SJCRH30 (cell line): ENCODE results near the gene ATXN10. TPM values are rescaled to one million over a fixed set of nuclear protein-coding genes. Genes with fewer than 3 reads are reported as not detected.
A peak's percentile ranks its signal among the peaks of the same experiment; 100 is the strongest.
"Not testable (repeated sequence)": the region's sequence is repeated elsewhere in the genome, so short reads cannot be mapped to it uniquely, and the experiment has no call there.

Experiments
- DNase-seq, 2 experiments: peaks; one replicate each; pipeline ENCODE4 v3.0.0-alpha.2; 2015 to 2020
- H3K27ac ChIP-seq: fragments of 250-450 bp; sonication (Bioruptor Pico); 2 replicates; pipeline ENCODE4 v1.5.1; 2020; ENCODE audit warnings: mild to moderate bottlenecking, moderate library complexity
- H3K27me3 ChIP-seq: fragments of 250-450 bp; sonication (Bioruptor Pico); 2 replicates; pipeline ENCODE4 v1.5.1; 2020; ENCODE audit warnings: mild to moderate bottlenecking, moderate library complexity
- H3K36me3 ChIP-seq: fragments of 250-450 bp; sonication (Bioruptor Pico); 2 replicates; pipeline ENCODE4 v1.5.1; 2020; ENCODE audit warnings: mild to moderate bottlenecking, moderate library complexity
- H3K4me1 ChIP-seq: fragments of 250-450 bp; sonication (Bioruptor Pico); 2 replicates; pipeline ENCODE4 v1.5.1; 2020; ENCODE audit warnings: mild to moderate bottlenecking, moderate library complexity
- H3K4me3 ChIP-seq: fragments of 250-450 bp; sonication (Bioruptor Pico); 2 replicates; pipeline ENCODE4 v1.5.1; 2020; ENCODE audit warnings: mild to moderate bottlenecking, moderate library complexity
- H3K9me3 ChIP-seq: fragments of 250-450 bp; sonication (Bioruptor Pico); replicated peaks from 2 replicates; pipeline ENCODE4 v1.5.1; 2020; ENCODE audit warnings: mild to moderate bottlenecking, moderate library complexity
- total RNA-seq: library from RNA; depleted of rRNA; stranded (reverse); fragments of >200 nt; shearing (Covaris generic); gene quantifications from 2 replicates; pipeline ENCODE4 v1.2.3, GENCODE V29; 2014

Gene ATXN10
- total RNA-seq, 1 experiment from 2014 or later, result 38.4 TPM

- no peak overlapping the region for H3K27ac ChIP-seq
- DNase-seq, result no peak
- H3K9me3 ChIP-seq, result no peaks in the 10 kb centered on the region
- peaks cover 10% of the 10 kb centered on the region; the same call in 1 of the 2 replicates for H3K36me3 ChIP-seq
- no peaks in the 10 kb centered on the region for H3K4me1 ChIP-seq
- H3K4me3 ChIP-seq, result no peak overlapping the region
- H3K27me3 ChIP-seq, result no peaks in the 10 kb centered on the region
Measured at GRCh38 chr22:45698094-45698493, 26.5 kb downstream of the ATXN10 start.

DNA sequence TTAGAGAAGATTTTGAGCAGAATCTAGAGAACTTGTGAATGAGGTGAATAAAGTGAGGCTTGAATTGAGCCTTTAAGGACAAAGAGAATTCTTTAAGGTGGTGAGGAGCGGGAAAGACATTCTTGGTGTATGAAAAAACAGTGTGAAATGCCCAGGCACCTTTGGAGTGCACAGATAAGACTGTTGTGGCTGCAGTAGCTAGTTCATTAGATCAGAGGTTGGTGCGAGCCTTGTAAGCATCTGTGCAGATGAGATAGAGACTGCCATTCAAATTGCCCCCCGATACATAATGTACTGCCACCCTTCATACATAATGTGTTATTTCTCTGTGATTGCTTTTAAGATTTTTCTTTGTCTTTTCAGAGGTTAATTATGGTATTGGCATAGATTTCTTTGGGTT is 31.3 kb downstream of the ATXN10 start:
- DNase-seq, result no peak
- H3K27ac ChIP-seq, result no peak overlapping the region
- no peaks in the 10 kb centered on the region for H3K27me3 ChIP-seq
- no peaks in the 10 kb centered on the region for H3K4me1 ChIP-seq
- no peak overlapping the region for H3K4me3 ChIP-seq
- peaks cover 11% of the 10 kb centered on the region; the same call in 1 of the 2 replicates for H3K36me3 ChIP-seq
- no peaks in the 10 kb centered on the region for H3K9me3 ChIP-seq

- no peaks in the 10 kb centered on the region for H3K9me3 ChIP-seq
- H3K4me3 ChIP-seq, result no peak overlapping the region
- DNase-seq, result peak in 1 of 2 experiments; percentile 1
- no peak overlapping the region for H3K27ac ChIP-seq
- H3K27me3 ChIP-seq, result no peaks in the 10 kb centered on the region
- no peaks in the 10 kb centered on the region for H3K4me1 ChIP-seq
- H3K36me3 ChIP-seq, result peaks cover 13% of the 10 kb centered on the region
Measured at GRCh38 chr22:45703758-45704157, 32.1 kb downstream of the ATXN10 start.

- DNase-seq, result no peak
- Histone ChIP-seq H3K27ac (no peak overlapping the region), H3K36me3 (peaks cover 13% of the 10 kb centered on the region), H3K9me3 (no peaks in the 10 kb centered on the region), H3K27me3 (no peaks in the 10 kb centered on the region), H3K4me3 (no peak overlapping the region), H3K4me1 (0 out of 2 replicates have a peak, but pooled peaks cover 4% of the 10 kb centered on the region)
Measured at GRCh38 chr22:45704648-45705047, 33.0 kb downstream of the ATXN10 start.

DNA sequence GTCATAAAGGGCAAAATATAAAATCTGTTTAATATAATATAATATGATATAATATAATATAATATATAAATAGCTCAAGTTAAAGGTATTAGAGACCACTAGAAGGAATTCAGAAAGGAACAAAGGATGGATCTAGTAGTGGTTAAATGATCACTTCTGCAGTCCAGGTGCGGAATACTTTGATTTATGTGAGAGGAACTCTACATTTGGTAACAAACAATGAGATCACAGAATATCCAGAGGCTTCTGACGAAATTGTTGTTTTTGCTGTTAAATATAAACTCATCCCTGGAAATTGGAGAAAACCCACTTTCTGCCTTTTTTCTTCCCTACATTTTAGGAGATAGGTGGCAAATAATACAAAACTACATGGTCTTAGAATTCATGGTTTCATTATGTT is 36.0 kb downstream of the ATXN10 start:
- H3K36me3 ChIP-seq, result peaks cover 17% of the 10 kb centered on the region
- 0 out of 2 replicates have a peak, but pooled peaks cover 4% of the 10 kb centered on the region for H3K4me1 ChIP-seq
- H3K27ac ChIP-seq, result no peak overlapping the region
- no peaks in the 10 kb centered on the region for H3K9me3 ChIP-seq
- H3K4me3 ChIP-seq, result no peak overlapping the region
- no peak for DNase-seq
- H3K27me3 ChIP-seq, result no peaks in the 10 kb centered on the region

DNA sequence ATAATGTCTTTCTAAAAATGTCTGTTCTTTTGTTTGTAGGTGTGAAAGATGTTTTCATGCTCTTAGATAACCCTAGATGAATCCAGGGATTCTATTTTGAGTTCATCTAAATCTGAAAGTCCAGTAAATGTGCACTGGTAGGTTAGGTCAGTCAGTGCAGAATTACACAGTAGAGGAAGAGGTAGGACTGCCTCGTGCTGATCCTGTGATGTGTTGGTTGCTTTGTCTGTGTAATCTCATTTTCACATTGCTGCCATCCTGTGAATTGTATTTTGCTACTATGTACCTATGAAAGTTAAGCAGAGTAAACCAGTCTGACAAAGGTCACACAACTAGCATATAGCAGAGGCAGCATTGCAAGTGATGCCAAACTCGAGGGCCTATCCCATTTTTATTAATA is 36.5 kb downstream of the ATXN10 start:
- Histone ChIP-seq H3K4me3 (no peak overlapping the region), H3K9me3 (no peaks in the 10 kb centered on the region), H3K36me3 (peaks cover 17% of the 10 kb centered on the region), H3K27ac (no peak overlapping the region), H3K4me1 (0 out of 2 replicates have a peak, but pooled peaks cover 4% of the 10 kb centered on the region), H3K27me3 (no peaks in the 10 kb centered on the region)
- DNase-seq, result no peak

- Histone ChIP-seq H3K4me1 (0 out of 2 replicates have a peak, but pooled peaks cover 4% of the 10 kb centered on the region), H3K36me3 (peaks cover 17% of the 10 kb centered on the region), H3K27ac (no peak overlapping the region), H3K4me3 (no peak overlapping the region), H3K9me3 (no peaks in the 10 kb centered on the region), H3K27me3 (no peaks in the 10 kb centered on the region)
- no peak for DNase-seq
Measured at GRCh38 chr22:45709060-45709739, 37.6 kb downstream of the ATXN10 start.

GRCh38 chr22:45709866-45710265 is 38.2 kb downstream of the ATXN10 start:
- Histone ChIP-seq H3K36me3 (peaks cover 14% of the 10 kb centered on the region), H3K27me3 (no peaks in the 10 kb centered on the region), H3K4me1 (0 out of 2 replicates have a peak, but pooled peaks cover 4% of the 10 kb centered on the region), H3K4me3 (no peak overlapping the region), H3K9me3 (no peaks in the 10 kb centered on the region), H3K27ac (no peak overlapping the region)
- DNase-seq, result no peak

DNA sequence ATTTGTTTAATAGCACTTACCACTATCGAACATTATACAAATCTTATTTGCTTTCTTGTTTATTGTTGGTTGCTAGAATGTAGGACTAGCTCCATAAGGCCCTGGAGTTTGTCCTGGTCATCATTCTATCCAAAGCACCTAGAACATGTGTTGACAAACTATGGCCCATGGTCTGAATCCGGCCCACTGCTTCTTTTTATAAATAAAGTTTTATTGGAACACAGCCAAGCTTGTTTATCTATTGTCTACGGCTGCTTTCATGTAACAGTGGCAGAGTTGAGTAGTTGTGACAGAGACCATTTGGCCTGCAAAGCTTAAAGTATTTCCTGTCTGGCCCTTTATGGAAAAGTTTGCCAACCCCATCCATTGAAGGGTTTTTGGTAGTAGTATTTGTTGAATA is 38.8 kb downstream of the ATXN10 start:
- H3K27ac ChIP-seq, result no peak overlapping the region
- H3K4me1 ChIP-seq, result 0 out of 2 replicates have a peak, but pooled peaks cover 4% of the 10 kb centered on the region
- no peaks in the 10 kb centered on the region for H3K9me3 ChIP-seq
- no peaks in the 10 kb centered on the region for H3K27me3 ChIP-seq
- DNase-seq, result no peak
- H3K36me3 ChIP-seq, result peaks cover 14% of the 10 kb centered on the region
- no peak overlapping the region for H3K4me3 ChIP-seq

GRCh38 chr22:45714390-45714789 is 42.8 kb downstream of the ATXN10 start:
- not testable (repeated sequence) for H3K27ac ChIP-seq, H3K9me3 ChIP-seq, H3K27me3 ChIP-seq, DNase-seq, H3K4me3 ChIP-seq, H3K4me1 ChIP-seq
- H3K36me3 ChIP-seq, result peaks cover 19% of the 10 kb centered on the region

DNA sequence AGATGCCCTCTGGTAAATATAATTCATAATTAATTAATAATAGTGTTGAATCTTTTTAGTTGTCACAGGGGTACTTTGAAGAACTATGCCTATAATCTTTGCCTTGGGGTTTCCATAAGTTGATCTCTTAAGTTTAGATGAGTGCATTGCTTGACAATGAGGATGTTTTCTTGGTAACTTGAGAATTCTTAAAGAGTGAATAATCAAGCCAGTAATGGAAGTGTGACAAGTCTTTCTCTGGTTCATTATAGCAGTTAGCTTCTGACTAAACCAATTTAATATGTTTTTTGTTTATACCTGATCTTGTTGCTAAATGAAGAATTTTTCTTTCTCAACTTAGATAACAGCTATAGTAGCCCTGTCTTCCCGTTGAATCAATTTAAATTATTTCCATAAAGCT is 46.2 kb downstream of the ATXN10 start:
- H3K36me3 ChIP-seq, result peaks cover 19% of the 10 kb centered on the region
- H3K4me3 ChIP-seq, result no peak overlapping the region
- peaks cover 4% of the 10 kb centered on the region; the same call in 1 of the 2 replicates for H3K4me1 ChIP-seq
- DNase-seq, result no peak
- no peaks in the 10 kb centered on the region for H3K9me3 ChIP-seq
- peak overlapping the region; percentile 12; the same call in 1 of the 2 replicates for H3K27ac ChIP-seq
- no peaks in the 10 kb centered on the region for H3K27me3 ChIP-seq

DNA sequence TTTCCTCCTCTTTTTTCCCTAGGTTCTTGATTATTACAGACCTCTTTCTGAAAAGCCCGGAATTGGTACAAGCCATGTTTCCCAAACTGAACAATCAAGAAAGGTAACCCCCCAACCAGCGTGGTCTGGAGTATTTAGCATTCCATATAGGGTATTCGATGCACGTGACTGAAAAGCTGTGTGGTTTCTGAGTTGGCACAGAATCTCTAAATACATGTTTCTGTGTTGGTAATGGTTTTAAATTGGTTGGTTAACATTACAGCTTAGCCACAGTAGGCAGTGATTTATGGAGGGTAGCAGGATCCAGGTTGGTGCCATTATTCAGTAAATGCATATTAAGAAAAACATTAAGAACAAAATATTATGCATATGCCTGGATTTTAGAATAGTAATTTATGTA is 46.8 kb downstream of the ATXN10 start:
- DNase-seq, result no peak
- Histone ChIP-seq H3K4me3 (no peak overlapping the region), H3K36me3 (peaks cover 19% of the 10 kb centered on the region), H3K27me3 (no peaks in the 10 kb centered on the region), H3K9me3 (no peaks in the 10 kb centered on the region), H3K4me1 (peaks cover 4% of the 10 kb centered on the region; the same call in 1 of the 2 replicates), H3K27ac (peak overlapping the region; percentile 12; the same call in 1 of the 2 replicates)

- no peak for DNase-seq
- Histone ChIP-seq H3K27me3 (no peaks in the 10 kb centered on the region), H3K27ac (no peak overlapping the region), H3K9me3 (no peaks in the 10 kb centered on the region), H3K4me3 (no peak overlapping the region), H3K4me1 (peaks cover 4% of the 10 kb centered on the region; the same call in 1 of the 2 replicates), H3K36me3 (peaks cover 13% of the 10 kb centered on the region)
Measured at GRCh38 chr22:45720839-45721378, 49.3 kb downstream of the ATXN10 start.

- no peak for DNase-seq
- Histone ChIP-seq H3K4me3 (no peak overlapping the region), H3K9me3 (no peaks in the 10 kb centered on the region), H3K27ac (no peak overlapping the region), H3K36me3 (peaks cover 13% of the 10 kb centered on the region), H3K27me3 (no peaks in the 10 kb centered on the region), H3K4me1 (peaks cover 4% of the 10 kb centered on the region; the same call in 1 of the 2 replicates)
Measured at GRCh38 chr22:45722006-45722405, 50.4 kb downstream of the ATXN10 start.

- H3K27ac ChIP-seq, result no peak overlapping the region
- H3K27me3 ChIP-seq, result no peaks in the 10 kb centered on the region
- peaks cover 10% of the 10 kb centered on the region for H3K36me3 ChIP-seq
- H3K9me3 ChIP-seq, result no peaks in the 10 kb centered on the region
- no peak overlapping the region for H3K4me3 ChIP-seq
- DNase-seq, result no peak
- no peaks in the 10 kb centered on the region for H3K4me1 ChIP-seq
Measured at GRCh38 chr22:45726081-45726480, 54.4 kb downstream of the ATXN10 start.
